ENCODE results near the gene PIP4P1.

DNA sequence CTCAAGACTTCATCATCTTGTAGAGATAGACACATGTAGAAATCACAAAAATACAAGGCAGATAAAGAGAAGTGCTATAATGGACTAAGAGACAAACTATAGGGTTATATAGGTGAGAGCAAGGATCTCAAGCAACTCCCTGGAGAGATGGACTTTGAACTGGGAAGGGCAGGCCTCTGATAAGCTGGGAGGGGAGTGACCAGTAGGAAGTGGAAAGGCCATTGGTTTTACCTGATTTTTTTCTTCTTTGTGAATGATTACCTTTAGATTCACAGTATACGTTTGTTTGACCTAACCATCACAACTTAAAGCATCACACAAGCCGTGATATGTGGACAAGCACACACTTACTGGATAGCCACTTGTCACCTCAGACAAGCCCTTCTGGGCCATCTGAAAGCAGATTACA, 42.7 kb downstream of the PIP4P1 start:
- no peak for TF ChIP-seq CTCF (IDR thresholded peaks at IDR 0.05)
- no peak for TF ChIP-seq EP300 (IDR thresholded peaks at IDR 0.05)
- no peak for TF ChIP-seq POLR2AphosphoS5 (IDR thresholded peaks at IDR 0.05)

Data from upper lobe of left lung (tissue), 4 donors.